Common myeloid progenitor, CD34-positive (primary cell): ENCODE measurements around the gene ATXN7L1.

Experiments
- CTCF ChIA-PET: fragments of 350-600 bp; sonication (Branson Sonifier 250); formaldehyde crosslinking; loops from one replicate; lab custom pipeline; 2021; ENCODE audit warnings: antibody characterized with exemption; lab: Charles Lee
- POLR2A ChIA-PET: fragments of 350-600 bp; sonication (Branson Sonifier 250); formaldehyde crosslinking; loops from one replicate; lab custom pipeline; 2021; ENCODE audit warnings: antibody characterized with exemption; lab: Charles Lee
- DNase-seq, 3 donors: peaks; one replicate each; pipeline versions ENCODE4 v3.0.0 to v3.0.0-alpha.2; 2013
- H3K27ac ChIP-seq, 2 experiments: 1 replicate in 1 of 2; 2 replicates in 1 of 2; pipeline ENCODE4 v1.7.0; 2013; ENCODE audit warnings: inconsistent platforms in 2 of 2, low read length in 2 of 2, mild to moderate bottlenecking in 2 of 2, low read depth in 1 of 2, moderate library complexity in 1 of 2; ENCODE audit not compliant: severe bottlenecking in 2 of 2, insufficient read depth in 1 of 2, poor library complexity in 1 of 2
- H3K27me3 ChIP-seq, 5 experiments: replicated peaks in 2 of 5; 1 replicate in 3 of 5; 2 replicates in 2 of 5; pipeline versions ENCODE4 v1.6.1 to v1.7.0; 2013; ENCODE audit warnings: low read length in 4 of 5, mild to moderate bottlenecking in 2 of 5, moderate library complexity in 2 of 5, inconsistent platforms in 1 of 5; ENCODE audit not compliant: insufficient read depth in 5 of 5, control insufficient read depth in 4 of 5
- H3K36me3 ChIP-seq, 4 experiments: 1 replicate in 2 of 4; 2 replicates in 2 of 4; pipeline versions ENCODE4 v1.6.1 to v1.7.0; 2013; ENCODE audit warnings: low read length in 3 of 4, control low read depth in 1 of 4, mild to moderate bottlenecking in 1 of 4; ENCODE audit not compliant: control insufficient read depth in 4 of 4, insufficient read depth in 4 of 4
- H3K4me1 ChIP-seq, 4 experiments: 1 replicate in 3 of 4; 2 replicates in 1 of 4; pipeline versions ENCODE4 v1.6.1 to v1.7.1; 2013; ENCODE audit warnings: low read length in 3 of 4, mild to moderate bottlenecking in 3 of 4, control low read depth in 1 of 4, inconsistent platforms in 1 of 4, moderate library complexity in 1 of 4; ENCODE audit not compliant: control insufficient read depth in 4 of 4, insufficient read depth in 4 of 4; ENCODE audit errors: control extremely low read depth in 1 of 4
- H3K4me3 ChIP-seq, 7 experiments: 1 replicate in 4 of 7; 2 replicates in 3 of 7; pipeline versions ENCODE4 v1.5.1 to v1.7.0; 2013; ENCODE audit warnings: mild to moderate bottlenecking in 7 of 7, low read length in 6 of 7, moderate library complexity in 6 of 7, inconsistent platforms in 2 of 7, low read depth in 2 of 7, control low read depth in 1 of 7; ENCODE audit not compliant: insufficient read depth in 4 of 7, control insufficient read depth in 1 of 7; ENCODE audit errors: extremely low read depth in 1 of 7
- H3K9me3 ChIP-seq, 5 experiments: 1 replicate in 4 of 5; 2 replicates in 1 of 5; pipeline versions ENCODE4 v1.6.1 to v1.7.1; 2013; ENCODE audit warnings: low read length in 4 of 5, mild to moderate bottlenecking in 2 of 5, inconsistent platforms in 1 of 5, low read depth in 1 of 5, moderate library complexity in 1 of 5; ENCODE audit not compliant: control insufficient read depth in 4 of 5, insufficient read depth in 2 of 5; ENCODE audit errors: control extremely low read depth in 1 of 5
- WGBS: methylation state at CpG from one replicate; pipeline ENCODE4 v1.1.5; 2013; ENCODE audit not compliant: insufficient coverage; 5-methylcytosine and 5-hydroxymethylcytosine counted together

Gene ATXN7L1

GRCh38 chr7:105707381-105707780, 169.0 kb downstream of the ATXN7L1 start:
- ChIA-PET POLR2A (no interaction called here), CTCF (interaction anchor here (1.0 kb wide), 1 partner anchor 71 kb away, joined by 4 read pairs; no protein-coding TSS in a partner anchor)
- no peaks in the 10 kb centered on the region for H3K36me3 ChIP-seq
- H3K27ac ChIP-seq, result no peak overlapping the region
- peaks cover 8 to 19% (median 11%) of the 10 kb centered on the region in 4 experiments for H3K4me1 ChIP-seq
- WGBS, result 80% methylated on average over 2 of the region's 3 CpGs
- H3K4me3 ChIP-seq, result no peak overlapping the region
- DNase-seq, result no peak
- H3K9me3 ChIP-seq, result peaks cover 0 to 18% (median 16%) of the 10 kb centered on the region in 5 experiments
- no peaks in the 10 kb centered on the region for H3K27me3 ChIP-seq

- H3K4me1 ChIP-seq, result peaks cover 8 to 19% (median 11%) of the 10 kb centered on the region in 4 experiments
- H3K4me3 ChIP-seq, result no peak overlapping the region
- POLR2A ChIA-PET, result no interaction called here
- H3K9me3 ChIP-seq, result no peaks in the 10 kb centered on the region
- DNase-seq, result no peak
- no peaks in the 10 kb centered on the region for H3K27me3 ChIP-seq
- H3K27ac ChIP-seq, result no peak overlapping the region
- CTCF ChIA-PET, result interaction anchor here (1.6 kb wide), 1 partner anchor 48 kb away, joined by 4 read pairs; no protein-coding TSS in a partner anchor
- WGBS, result 100% methylated on average over 6 of the region's 7 CpGs
- H3K36me3 ChIP-seq, result no peaks in the 10 kb centered on the region
Observed at GRCh38 chr7:105705427-105705826, 171.0 kb downstream of the ATXN7L1 start.

DNA sequence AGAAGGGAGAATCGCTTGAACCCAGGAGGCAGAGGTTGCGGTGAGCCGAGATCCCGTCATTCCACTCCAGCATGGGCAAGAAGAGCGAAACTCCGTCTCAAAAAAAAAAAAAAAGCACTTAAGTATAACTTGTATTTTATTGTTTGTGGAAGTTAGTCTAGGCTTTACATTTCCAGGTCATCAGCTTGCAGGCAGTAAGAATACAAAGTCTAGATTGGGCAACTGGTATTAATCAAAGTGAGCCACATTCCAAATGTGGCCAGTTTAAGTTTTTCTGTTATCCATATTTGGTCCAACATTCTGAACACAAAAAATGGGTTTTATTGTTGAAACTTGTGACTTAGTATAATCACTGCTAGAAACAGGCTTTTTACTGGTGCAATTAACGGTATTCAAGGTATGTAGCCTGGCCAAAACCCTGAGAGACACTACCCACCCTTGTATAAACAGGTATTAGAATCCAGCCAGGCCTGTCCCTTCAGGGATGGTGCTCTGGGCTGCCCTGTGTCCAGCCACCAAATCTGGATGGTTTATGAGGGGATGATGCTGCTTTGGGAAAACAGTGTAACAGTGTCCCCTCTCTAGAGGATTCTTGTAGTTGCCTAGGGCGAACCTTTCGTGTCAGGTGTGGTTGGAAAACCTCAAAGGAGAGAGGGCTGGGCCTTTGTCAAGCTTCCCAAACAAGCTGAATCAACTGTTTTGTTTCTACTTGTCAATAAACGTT, 173.0 kb downstream of the ATXN7L1 start:
- H3K4me3 ChIP-seq, result no peak overlapping the region
- ChIA-PET CTCF (interaction anchor here (0.6 to 1.2 kb wide), 2 partner anchors 8 to 12 kb away, joined by 3 read pairs; no protein-coding TSS in a partner anchor), POLR2A (no interaction called here)
- no peaks in the 10 kb centered on the region for H3K27me3 ChIP-seq
- H3K9me3 ChIP-seq, result peaks cover 0 to 3% (median 0%) of the 10 kb centered on the region in 5 experiments
- H3K4me1 ChIP-seq, result peaks cover 8 to 15% (median 10%) of the 10 kb centered on the region in 4 experiments
- no peaks in the 10 kb centered on the region for H3K36me3 ChIP-seq
- no peak overlapping the region for H3K27ac ChIP-seq
- WGBS, result 100% methylated on average over 5 of the region's 10 CpGs
- no peak for DNase-seq

GRCh38 chr7:105699568-105700236, 176.7 kb downstream of the ATXN7L1 start:
- WGBS, result 100% methylated on average over 3 of the region's 8 CpGs
- Histone ChIP-seq H3K36me3 (no peaks in the 10 kb centered on the region), H3K27ac (no peak overlapping the region), H3K9me3 (peaks cover 0 to 10% (median 0%) of the 10 kb centered on the region in 5 experiments), H3K4me3 (no peak overlapping the region), H3K4me1 (no peaks in the 10 kb centered on the region), H3K27me3 (no peaks in the 10 kb centered on the region)
- POLR2A ChIA-PET, result no interaction called here
- CTCF ChIA-PET, result interaction anchor here (0.7 to 1.3 kb wide), 3 partner anchors 11 to 521 kb away, joined by 3 to 4 read pairs (median 3); no protein-coding TSS in a partner anchor
- DNase-seq, result no peak

DNA sequence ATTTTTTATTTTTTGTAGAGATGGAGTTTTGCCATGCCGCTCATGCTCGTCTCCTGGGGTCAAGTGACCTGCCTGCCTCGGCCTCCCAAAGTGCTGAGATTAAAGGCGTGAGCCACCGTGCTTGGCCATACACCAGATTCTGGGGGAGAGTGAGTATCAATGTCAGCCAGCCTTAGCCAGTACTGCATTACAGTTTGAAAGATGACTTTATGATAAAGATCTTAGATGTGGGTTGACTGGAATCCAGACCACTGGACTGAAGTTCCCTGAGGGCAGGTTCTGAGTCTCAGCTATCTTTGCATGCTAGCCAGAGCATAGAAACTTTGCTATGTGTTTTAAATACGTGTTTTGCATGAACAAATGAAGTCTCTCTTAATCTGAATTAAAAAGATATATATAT, 177.9 kb downstream of the ATXN7L1 start:
- no peaks in the 10 kb centered on the region for H3K27me3 ChIP-seq
- peaks cover 0 to 10% (median 0%) of the 10 kb centered on the region in 5 experiments for H3K9me3 ChIP-seq
- H3K27ac ChIP-seq, result no peak overlapping the region
- no peaks in the 10 kb centered on the region for H3K36me3 ChIP-seq
- no peak for DNase-seq
- ChIA-PET POLR2A (no interaction called here), CTCF (interaction anchor here (0.7 to 0.8 kb wide), 2 partner anchors 11 to 59 kb away, joined by 3 read pairs; no protein-coding TSS in a partner anchor)
- H3K4me3 ChIP-seq, result no peak overlapping the region
- H3K4me1 ChIP-seq, result peaks cover 0 to 7% (median 1%) of the 10 kb centered on the region in 4 experiments
- WGBS, result 94% methylated on average over 5 of the region's 6 CpGs

GRCh38 chr7:105697753-105698152, 178.6 kb downstream of the ATXN7L1 start:
- Histone ChIP-seq H3K36me3 (no peaks in the 10 kb centered on the region), H3K9me3 (peaks cover 0 to 10% (median 0%) of the 10 kb centered on the region in 5 experiments), H3K27ac (no peak overlapping the region), H3K27me3 (no peaks in the 10 kb centered on the region), H3K4me3 (no peak overlapping the region), H3K4me1 (peaks cover 0 to 10% (median 1%) of the 10 kb centered on the region in 4 experiments)
- ChIA-PET POLR2A (no interaction called here), CTCF (interaction anchor here (0.7 to 0.8 kb wide), 2 partner anchors 10 to 60 kb away, joined by 3 read pairs; no protein-coding TSS in a partner anchor)
- no peak for DNase-seq
- WGBS, result 93% methylated on average over 3 of the region's 5 CpGs
